ENCODE data around the gene PPP1R3A.

PPP1R3A gene, protein sequence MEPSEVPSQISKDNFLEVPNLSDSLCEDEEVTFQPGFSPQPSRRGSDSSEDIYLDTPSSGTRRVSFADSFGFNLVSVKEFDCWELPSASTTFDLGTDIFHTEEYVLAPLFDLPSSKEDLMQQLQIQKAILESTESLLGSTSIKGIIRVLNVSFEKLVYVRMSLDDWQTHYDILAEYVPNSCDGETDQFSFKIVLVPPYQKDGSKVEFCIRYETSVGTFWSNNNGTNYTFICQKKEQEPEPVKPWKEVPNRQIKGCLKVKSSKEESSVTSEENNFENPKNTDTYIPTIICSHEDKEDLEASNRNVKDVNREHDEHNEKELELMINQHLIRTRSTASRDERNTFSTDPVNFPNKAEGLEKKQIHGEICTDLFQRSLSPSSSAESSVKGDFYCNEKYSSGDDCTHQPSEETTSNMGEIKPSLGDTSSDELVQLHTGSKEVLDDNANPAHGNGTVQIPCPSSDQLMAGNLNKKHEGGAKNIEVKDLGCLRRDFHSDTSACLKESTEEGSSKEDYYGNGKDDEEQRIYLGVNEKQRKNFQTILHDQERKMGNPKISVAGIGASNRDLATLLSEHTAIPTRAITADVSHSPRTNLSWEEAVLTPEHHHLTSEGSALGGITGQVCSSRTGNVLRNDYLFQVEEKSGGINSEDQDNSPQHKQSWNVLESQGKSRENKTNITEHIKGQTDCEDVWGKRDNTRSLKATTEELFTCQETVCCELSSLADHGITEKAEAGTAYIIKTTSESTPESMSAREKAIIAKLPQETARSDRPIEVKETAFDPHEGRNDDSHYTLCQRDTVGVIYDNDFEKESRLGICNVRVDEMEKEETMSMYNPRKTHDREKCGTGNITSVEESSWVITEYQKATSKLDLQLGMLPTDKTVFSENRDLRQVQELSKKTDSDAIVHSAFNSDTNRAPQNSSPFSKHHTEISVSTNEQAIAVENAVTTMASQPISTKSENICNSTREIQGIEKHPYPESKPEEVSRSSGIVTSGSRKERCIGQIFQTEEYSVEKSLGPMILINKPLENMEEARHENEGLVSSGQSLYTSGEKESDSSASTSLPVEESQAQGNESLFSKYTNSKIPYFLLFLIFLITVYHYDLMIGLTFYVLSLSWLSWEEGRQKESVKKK

DNA sequence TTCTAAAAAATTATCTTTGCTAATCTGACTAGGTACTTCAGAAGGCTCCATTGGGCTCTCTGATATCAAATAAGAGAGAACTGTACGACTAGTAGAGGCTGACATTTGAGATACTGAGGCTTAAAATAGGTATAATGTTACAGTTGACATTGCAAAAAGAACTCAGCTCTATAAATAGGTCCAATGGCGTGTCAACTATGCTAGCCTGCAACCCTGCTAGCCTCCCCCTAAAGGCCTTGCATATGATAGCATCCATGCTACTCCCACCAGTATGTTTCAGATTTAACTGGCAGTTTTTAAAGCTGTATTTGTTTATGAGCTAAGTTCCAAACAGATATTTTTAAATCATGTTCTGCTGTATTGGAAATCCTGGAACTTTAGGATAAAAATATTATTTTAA lies at the start of gene PPP1R3A:
Gene PPP1R3A, minus strand, starts transcription at position 64 of the 400 bp plus-strand sequence. Its CDS starts 13 bp downstream, at position 51.
- TF ChIP-seq, protein P1, sequence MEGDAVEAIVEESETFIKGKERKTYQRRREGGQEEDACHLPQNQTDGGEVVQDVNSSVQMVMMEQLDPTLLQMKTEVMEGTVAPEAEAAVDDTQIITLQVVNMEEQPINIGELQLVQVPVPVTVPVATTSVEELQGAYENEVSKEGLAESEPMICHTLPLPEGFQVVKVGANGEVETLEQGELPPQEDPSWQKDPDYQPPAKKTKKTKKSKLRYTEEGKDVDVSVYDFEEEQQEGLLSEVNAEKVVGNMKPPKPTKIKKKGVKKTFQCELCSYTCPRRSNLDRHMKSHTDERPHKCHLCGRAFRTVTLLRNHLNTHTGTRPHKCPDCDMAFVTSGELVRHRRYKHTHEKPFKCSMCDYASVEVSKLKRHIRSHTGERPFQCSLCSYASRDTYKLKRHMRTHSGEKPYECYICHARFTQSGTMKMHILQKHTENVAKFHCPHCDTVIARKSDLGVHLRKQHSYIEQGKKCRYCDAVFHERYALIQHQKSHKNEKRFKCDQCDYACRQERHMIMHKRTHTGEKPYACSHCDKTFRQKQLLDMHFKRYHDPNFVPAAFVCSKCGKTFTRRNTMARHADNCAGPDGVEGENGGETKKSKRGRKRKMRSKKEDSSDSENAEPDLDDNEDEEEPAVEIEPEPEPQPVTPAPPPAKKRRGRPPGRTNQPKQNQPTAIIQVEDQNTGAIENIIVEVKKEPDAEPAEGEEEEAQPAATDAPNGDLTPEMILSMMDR (IDR thresholded peaks at IDR 0.05; ENCODE audit: low read depth, low read length), result no peak
- DNase-seq (ENCODE audit: extremely low read depth, low read depth), result no peak

- TF ChIP-seq, protein P1 (IDR thresholded peaks at IDR 0.05; ENCODE audit: low read depth, low read length), result no peak
- DNase-seq (ENCODE audit: extremely low read depth, low read depth), result no peak
Measured at GRCh38 chr7:113963356-113963755, 44.5 kb upstream of the PPP1R3A start.

DNA sequence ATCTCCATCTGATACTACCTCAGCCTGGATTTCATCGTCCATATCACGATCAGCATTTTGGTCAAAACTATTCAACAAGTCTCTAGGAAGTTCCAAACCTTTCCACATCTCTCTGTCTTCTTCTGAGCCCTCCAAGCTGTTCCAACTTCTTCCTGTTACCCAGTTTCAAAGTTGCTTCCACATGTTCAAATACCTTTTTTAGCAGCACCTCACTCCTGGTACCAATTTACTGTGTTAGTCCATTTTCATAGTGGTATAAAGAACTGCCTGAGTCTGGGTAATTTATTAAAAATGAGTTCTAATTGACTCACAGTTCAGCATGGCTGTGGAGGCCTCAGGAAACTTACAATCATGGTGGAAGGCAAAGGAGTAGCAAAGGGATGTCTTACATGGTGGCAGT lies 41.1 kb upstream of the PPP1R3A start:
- no peak for DNase-seq (ENCODE audit: extremely low read depth, low read depth)
- TF ChIP-seq, protein P1 (IDR thresholded peaks at IDR 0.05; ENCODE audit: low read depth, low read length), result no peak

DNA sequence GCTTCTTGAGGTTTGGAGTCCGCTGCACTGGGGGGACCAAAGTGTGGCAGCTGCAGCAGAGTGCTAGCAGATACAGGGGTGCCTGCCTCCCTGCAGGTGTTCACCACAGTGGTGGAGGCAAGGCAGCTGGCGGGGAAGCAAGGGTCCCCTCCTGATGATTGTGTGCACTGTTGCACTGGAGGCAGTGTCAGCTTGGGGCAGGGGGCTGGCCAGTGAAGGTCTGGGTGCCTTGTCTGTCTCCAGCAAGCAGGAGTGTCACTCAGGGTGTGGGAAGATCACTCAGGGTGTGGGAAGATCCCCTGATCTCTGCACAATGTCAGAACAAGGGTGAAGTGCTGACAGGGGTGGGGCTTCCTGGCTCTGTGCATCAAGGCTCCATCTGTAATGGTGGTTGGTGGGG lies 36.3 kb upstream of the PPP1R3A start:
- DNase-seq (ENCODE audit: extremely low read depth, low read depth), result no peak
- TF ChIP-seq, protein P1 (IDR thresholded peaks at IDR 0.05; ENCODE audit: low read depth, low read length), result no peak

GRCh38 chr7:113953553-113953952 lies 34.7 kb upstream of the PPP1R3A start:
- no peak for DNase-seq (ENCODE audit: extremely low read depth, low read depth)
- TF ChIP-seq, protein P1 (IDR thresholded peaks at IDR 0.05; ENCODE audit: low read depth, low read length), result no peak

DNA sequence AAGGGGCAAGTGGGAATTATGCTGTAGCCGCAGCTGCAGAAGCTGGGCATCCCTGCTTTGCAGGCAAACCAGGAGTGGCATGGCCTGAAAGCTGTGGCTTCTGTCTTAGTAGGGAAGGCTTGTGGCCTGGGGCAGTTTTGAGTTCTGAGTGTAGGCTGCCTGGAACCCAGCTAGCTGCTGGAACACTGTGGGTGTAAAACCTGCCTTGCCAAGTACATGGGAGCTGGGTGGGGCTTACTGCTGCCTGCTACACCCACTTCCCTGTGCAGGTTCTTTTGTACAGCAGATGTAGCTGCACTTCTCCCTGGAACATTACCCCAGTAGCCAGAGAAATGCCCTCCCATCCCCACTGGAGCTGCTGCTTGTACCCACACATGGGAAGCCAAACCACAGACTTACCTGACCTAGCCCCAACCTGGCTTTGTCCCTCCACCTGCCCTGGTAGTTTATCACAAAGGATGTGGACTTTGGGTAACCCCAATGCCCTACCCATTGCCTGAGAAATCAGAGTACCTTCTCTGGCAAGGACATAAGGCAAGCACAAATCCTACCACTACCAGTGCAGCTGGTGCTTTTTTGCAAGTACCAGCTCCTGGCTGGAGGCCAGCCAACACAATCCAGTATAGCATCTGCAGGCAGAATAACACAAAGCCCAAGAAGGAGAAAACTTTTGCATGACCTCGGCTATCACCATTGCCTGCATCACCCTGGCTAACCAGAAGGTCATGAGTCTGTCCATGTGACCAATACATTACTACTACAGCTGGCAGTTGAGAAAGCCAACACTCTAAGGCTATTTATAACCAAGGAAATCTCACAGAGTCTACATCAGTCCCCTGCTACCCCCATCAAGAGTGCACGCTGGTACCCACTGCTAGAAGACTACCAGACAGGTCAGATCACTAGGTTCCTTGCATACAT lies 26.5 kb upstream of the PPP1R3A start:
- DNase-seq (ENCODE audit: extremely low read depth, low read depth), result no peak
- TF ChIP-seq, protein P1 (IDR thresholded peaks at IDR 0.05; ENCODE audit: low read depth, low read length), result no peak

Measured in AG09319 (cell line).